Measurements from ENCODE around the gene GRK6. TPM values are rescaled to one million over a fixed set of nuclear protein-coding genes. Genes with fewer than 3 reads are reported as not detected.
A peak's percentile ranks its signal among the peaks of the same experiment; 100 is the strongest.

The GRK6 gene
- total RNA-seq, 1 donor from 2014 or later, result 39.5 TPM

GRCh38 chr5:177440211-177440989, 13.9 kb downstream of the GRK6 start:
- no peak for DNase-seq (ENCODE audit: low spot score)

- no peak for DNase-seq (ENCODE audit: low spot score)
Observed at GRCh38 chr5:177440990-177441780, 14.7 kb downstream of the GRK6 start.

DNA sequence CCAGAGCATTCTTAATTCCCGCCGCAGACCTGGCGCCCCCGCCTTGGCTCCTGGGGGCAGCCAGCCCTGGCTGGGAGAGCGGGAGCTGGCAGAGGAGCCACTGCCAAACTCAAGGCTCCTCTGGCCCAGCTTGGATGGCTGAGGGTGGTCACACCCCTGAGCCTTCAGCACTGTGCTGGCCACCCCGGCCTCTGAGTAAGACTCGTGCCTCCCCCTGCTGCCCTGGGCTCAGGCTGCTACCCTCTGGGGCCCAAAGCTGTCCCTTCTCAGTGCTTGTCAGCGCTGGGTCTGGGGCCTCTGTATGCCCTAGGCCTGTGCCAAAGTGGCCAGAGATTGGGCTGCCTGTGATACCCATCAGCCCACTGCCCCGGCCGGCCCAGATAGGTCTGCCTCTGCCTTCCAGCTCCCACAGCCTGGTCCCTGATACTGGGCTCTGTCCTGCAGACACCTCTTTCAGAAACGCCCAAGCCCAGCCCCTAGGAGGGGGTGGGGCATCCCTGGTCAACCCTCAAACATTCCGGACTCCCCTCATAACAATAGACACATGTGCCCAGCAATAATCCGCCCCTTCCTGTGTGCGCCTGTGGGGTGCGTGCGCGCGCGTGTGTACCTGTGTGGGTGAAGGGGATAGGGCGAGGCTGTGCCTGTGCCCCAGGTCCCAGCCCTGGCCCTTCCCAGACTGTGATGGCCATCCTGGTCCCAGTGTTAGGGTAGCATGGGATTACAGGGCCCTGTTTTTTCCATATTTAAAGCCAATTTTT, 15.8 kb downstream of the GRK6 start:
- DNase-seq (ENCODE audit: low spot score), result no peak

- no peak for DNase-seq (ENCODE audit: low spot score)
Observed at GRCh38 chr5:177443144-177443983, 16.9 kb downstream of the GRK6 start.

GRCh38 chr5:177444106-177445051, 17.9 kb downstream of the GRK6 start:
- DNase-seq (ENCODE audit: low spot score), result no peak

GRCh38 chr5:177445052-177445916, 18.8 kb downstream of the GRK6 start:
- DNase-seq (ENCODE audit: low spot score), result no peak

GRCh38 chr5:177445917-177446199, 19.4 kb downstream of the GRK6 start:
- DNase-seq (ENCODE audit: low spot score), result no peak

- peak; percentile 56 for DNase-seq (ENCODE audit: low spot score)
Observed at GRCh38 chr5:177446200-177447065, 20.0 kb downstream of the GRK6 start, which contains the start of gene PRR7. TSS of gene PRR7 (plus strand) at chr5:177446814. CDS start at chr5:177455068, 8,254 bp downstream.

DNA sequence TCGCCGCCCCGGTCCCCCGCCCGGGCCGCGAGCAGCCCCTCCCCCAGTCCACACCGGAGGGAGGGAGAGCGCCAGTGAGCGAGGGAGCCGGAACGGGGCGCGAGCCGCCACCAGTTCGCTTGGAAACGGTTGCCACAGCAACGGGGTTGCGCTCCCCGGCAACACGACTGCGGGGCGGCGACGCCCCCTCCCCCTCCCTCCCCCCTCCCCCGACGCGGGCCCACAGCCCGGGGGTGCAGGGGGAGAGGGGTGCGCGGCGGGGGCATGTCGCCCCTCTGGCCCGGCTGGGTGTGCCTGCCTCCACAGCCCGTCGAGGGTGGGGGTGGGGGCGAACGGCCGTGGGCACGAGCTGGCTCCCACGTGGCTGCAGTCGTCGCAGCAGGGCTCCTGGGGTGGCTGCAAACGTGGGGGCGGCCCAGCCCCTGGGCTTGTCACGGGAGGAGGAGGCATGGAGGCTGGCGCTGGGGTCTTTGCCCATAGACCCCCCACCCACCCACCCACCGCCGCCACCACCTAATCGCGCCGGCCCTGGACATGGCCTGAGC, 20.7 kb downstream of the GRK6 start:
- peak; percentile 45 for DNase-seq (ENCODE audit: low spot score)

GRCh38 chr5:177447611-177448243, 21.3 kb downstream of the GRK6 start:
- peak; percentile 47 for DNase-seq (ENCODE audit: low spot score)

GRCh38 chr5:177448244-177448950, 21.9 kb downstream of the GRK6 start:
- DNase-seq (ENCODE audit: low spot score), result no peak

DNA sequence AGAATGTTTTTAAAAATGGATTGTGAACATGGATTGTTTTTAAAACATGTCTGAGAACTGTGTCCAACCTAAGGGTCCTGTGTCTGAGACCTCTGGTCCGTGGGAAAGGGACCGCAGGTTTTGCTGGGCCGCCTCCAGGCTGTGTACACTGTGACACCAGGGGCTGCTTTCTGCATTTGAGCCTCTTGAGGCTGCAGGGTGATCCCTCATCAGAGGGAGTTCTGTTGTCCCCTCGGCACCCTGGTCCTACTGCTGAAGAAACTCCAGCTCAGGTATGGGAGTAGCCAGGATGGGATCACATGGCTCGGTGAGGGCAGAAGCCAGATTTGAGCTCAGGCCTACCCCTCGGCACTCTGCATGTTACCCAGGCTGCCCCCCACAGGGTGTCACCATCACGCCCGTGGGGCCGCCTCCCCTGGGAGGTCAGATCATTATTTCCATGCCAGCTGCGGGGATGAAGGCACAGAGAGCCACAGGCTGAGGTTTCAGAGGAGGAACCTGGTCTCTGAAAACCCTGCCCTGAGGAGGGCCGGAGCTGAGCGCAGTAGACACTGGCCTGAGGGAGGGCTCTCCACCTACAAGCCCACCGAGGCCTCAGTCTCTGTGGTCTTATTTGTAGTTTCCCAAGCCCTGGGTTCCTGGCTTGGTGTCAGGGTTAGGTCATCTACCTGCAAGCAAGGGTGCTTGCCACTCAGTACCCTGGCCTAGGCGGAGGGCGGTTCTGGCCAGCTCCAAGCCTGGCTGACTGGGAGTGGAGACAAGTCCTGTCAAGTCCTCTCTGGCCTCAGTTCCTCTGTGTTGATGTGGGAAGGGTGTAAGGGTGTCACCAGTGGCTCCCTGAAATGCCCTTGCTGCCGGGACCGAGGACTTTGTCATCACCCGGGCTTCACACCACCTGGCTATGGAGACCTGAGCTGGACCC, 22.9 kb downstream of the GRK6 start:
- DNase-seq (ENCODE audit: low spot score), result no peak

GRCh38 chr5:177450667-177451424, 24.4 kb downstream of the GRK6 start:
- no peak for DNase-seq (ENCODE audit: low spot score)

DNA sequence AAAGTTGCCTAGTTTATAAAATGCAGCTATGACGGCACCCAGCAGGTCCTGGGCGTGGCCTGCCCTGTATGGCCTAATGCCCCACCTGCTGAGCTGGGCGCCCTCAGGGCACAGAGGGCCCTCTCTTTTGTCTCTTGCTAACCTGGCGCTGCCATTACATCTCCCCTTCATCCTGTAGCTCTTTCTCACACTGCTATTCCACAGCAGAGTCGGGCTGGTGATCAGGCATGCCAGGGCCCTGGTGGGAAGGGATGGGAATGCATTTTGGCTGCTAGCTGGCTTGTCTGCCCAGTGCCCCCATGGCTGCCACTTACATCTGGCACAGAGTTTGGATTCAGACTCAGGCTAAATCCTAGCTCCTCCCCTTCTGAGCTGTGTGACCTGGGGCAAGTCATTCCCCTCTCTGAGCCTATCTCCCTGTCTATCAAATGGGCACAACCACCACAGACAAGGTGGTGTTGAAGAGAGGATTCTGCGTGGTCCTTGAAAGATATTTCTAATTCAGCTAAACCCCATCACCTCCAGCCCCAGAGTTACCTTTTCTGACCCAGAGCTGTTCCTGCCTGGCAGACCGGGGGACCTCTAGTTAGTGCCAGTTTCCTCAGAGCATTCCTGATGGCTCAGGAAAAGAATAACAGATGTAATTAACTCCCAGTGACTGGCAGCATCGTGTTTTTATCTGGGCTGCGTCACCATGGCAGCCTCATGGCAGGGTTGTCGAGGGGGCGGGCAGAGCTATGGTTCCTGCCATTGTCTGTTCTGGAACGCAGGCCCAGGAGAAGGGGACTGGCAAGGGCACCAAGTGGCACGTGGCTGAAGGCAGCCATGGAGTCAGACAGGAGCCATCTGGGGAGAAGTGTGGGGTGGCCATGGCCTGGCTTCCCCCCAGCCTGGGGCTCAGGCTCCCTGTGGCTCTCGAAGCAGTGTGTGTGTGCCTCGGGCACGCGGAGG, 26.5 kb downstream of the GRK6 start:
- DNase-seq (ENCODE audit: low spot score), result no peak

All from mucosa of gallbladder (tissue), 1 donor.